GM19372 (cell line): ENCODE data around the gene FGGY.
"Not testable (repeated sequence)": the region's sequence is repeated elsewhere in the genome, so short reads cannot be mapped to it uniquely, and the experiment has no call there.

Experiments
- ATAC-seq: cut with Tn5 transposase; IDR thresholded peaks from one replicate; pipeline ENCODE4 v1.9.1; 2021; ENCODE audit warnings: mild to moderate bottlenecking, low read depth, moderate library complexity; ENCODE audit not compliant: unreplicated experiment

FGGY gene

DNA sequence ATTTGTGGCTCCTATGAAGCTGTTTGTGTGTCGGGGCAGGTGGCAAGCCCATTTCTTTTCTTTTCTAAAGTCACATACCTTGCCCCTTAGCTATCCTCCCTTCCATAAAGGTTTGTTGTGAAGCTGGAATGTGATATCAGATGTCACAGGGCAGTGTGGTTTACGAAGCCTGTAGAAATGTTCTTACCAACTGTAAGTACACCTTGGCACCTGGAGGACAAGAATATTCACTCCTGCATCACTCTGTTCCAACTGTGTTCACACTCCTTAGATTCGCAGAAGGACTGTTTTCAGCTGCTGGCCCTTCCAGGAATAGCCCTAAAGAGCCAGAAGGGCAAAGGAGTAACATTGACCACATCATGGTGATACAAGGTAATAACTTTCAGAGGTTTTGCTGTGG is 176.9 kb downstream of the FGGY start:
- ATAC-seq, result no peak

GRCh38 chr1:59474496-59474895 is 177.6 kb downstream of the FGGY start:
- ATAC-seq, result no peak

DNA sequence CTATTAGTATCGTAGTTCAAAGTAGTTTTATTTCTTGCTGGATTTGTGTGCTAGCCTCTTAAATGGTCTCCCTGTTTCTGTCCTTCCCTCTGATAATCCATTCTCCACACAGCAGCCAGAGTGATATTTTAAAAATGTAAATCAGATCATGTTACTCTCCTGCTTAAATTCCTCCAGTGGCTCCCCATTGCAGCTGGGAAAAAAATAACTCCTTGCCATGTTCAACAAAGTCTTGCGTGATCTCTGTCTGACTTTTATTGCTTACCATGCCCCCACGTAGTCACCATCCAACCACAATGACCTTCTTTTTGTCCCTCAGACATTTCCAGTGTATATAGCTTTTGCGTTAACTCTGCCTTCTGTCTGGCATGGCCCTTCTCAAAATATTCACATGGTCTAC is 178.8 kb downstream of the FGGY start:
- ATAC-seq, result no peak

DNA sequence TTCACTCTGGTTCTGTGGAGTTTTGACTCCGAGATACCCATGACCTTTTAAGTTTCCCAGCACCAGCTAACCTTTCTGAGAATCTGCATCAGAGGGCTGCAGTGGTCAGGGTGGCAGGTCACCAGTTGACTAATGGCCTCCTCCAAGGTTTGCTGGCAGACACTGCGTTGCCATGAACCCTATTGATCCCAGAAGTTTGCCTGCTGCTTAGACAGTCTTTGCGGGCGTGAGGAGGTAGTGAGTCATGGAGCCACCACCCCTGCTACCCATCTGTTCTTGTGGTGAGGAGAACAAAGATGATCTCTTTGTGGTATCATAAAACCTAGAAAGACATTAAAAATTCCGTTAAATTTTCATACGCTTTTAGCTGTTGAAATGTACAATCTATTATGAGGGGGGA is 180.4 kb downstream of the FGGY start:
- no peak for ATAC-seq

DNA sequence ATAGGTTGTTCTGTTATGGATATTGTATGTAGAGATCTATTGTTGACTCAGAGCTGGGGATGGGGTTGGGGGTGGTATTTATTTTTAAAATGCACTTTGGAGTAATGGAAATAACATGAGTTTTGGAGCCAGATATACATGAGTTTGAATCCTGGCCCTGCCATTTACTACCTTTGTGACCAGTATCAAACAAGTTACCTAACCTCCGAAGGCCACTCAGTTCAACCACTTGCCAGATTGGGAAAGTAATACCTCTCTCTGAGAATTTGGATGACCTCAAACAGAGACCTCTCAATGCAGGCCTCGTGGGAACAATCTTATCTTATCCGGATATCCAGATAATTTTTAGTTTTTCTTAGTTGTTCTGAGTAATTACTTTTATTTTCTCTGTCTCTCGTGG is 181.0 kb downstream of the FGGY start:
- ATAC-seq, result no peak

GRCh38 chr1:59478822-59479221 is 181.9 kb downstream of the FGGY start:
- no peak for ATAC-seq

DNA sequence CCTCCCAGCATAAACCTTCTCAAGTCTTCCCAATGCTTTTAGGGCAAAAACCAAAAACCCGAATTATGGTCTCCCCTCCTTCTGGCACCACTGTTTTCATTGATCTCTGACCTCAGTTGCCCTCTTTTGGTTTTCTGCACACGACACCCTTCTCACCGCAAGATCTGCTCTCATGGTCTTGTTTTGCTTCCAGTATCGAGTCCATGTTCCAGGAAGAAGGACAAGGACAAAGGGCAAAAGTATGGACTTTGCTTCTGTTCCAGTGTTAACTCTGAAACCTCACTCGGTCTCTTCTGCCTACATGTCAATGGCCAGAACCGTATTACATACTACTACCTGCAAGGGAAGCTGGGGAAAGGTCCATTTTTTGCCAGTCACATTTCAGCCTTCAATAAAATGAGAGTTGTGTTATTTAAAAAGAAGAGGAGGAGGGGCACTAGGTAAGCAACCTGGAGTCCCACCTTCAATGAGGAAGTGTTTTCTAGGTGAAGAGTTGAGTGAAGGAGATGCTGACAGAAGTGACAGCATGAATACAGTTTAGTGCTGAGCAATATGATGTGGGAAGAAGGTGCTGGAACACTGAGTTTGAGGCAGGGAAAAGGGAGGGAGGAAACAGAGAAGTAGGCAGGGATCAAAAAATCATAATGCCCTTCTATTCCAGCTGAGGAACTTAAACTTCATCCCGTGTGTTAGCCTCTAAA is 183.4 kb downstream of the FGGY start:
- ATAC-seq, result no peak

DNA sequence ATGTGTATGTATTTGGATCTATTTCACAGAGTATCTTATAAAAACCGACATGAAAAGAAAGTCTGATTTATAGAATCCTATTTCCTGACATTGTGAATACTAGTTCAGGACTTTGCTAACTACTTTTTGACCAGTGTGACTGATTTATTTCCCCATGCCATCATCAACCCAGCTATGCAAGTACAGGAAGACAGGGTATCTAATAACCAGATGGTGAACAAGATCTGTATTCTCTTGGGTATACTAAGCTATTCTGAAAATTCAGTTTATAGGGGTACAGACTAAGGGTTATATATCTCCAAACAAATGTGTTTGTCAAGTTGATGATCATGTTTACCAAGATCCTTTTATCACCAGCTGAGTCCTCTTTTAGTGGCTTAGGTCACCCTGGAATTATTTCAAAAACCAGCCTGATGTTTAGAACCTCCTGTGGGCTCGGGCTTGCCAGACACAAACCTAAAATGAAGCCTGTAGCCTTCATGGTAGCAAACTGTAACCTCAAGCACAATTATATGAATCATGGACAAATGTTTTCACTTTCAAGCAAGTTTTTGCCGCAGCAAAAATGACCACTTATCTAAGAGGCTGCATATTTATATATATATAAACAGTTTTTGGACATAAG is 185.1 kb downstream of the FGGY start:
- no peak for ATAC-seq

DNA sequence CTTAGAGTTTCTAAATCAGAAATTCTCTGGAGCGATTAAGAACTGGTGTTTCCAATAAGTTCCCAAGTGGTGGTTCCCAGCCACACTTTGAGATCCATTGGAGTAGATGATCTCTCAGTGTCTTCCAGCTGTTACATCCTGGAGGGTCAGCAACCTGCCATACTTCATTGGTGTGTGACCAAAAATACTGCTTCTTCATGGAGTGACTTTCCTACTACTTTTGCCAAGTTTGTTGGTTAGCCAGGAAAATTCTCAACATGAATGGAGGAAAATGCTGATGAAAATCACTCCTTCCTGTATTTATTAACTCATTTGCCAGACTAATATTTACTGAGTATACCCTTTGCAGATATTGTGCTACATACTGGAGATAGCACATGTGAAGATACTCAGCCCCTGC is 186.1 kb downstream of the FGGY start:
- ATAC-seq, result no peak

DNA sequence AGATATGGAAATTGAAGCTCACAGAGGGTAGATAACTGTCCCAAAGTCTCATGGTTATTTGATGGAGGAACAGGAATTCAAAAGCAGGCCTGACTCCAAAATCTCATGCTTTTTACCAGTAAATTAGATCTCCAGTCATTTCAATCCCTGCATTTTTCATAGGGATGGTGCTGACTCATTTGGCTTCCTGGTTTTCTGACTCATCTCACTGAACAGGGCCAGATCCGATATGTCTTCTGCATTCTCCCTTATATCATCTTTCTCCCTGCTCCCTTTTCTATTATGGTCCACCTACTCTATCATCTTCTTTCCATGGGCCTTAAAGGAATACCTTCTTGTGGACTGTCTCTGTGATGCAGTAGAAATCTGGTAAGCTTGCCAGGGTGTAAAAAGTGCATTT is 187.2 kb downstream of the FGGY start:
- no peak for ATAC-seq

DNA sequence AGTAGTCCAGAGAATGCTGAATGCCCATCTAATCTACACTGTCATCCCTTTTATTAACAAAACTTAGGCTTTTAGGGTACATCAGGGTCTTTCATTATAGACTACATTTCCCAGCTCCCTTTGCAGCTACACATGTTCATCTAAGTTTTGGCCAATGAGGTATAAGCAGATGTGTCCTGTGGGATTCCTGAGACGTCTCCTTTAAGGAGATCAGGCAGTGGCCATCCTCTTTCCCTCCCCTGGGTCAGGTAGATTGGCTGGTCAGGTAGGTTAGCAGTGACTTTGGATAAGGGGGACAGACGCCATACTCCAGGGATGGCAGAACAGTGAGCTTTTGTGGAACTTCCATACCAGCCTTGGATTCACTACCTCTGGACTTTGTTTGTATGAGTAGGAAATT is 188.3 kb downstream of the FGGY start:
- ATAC-seq, result no peak

- no peak for ATAC-seq
These were observed 189.1 kb downstream of the FGGY start for GRCh38 chr1:59485949-59486348.

GRCh38 chr1:59486615-59487014 is 189.7 kb downstream of the FGGY start:
- ATAC-seq, result no peak

GRCh38 chr1:59487335-59488031 is 190.6 kb downstream of the FGGY start:
- ATAC-seq, result no peak

GRCh38 chr1:59492500-59492899 is 195.6 kb downstream of the FGGY start:
- no peak for ATAC-seq

DNA sequence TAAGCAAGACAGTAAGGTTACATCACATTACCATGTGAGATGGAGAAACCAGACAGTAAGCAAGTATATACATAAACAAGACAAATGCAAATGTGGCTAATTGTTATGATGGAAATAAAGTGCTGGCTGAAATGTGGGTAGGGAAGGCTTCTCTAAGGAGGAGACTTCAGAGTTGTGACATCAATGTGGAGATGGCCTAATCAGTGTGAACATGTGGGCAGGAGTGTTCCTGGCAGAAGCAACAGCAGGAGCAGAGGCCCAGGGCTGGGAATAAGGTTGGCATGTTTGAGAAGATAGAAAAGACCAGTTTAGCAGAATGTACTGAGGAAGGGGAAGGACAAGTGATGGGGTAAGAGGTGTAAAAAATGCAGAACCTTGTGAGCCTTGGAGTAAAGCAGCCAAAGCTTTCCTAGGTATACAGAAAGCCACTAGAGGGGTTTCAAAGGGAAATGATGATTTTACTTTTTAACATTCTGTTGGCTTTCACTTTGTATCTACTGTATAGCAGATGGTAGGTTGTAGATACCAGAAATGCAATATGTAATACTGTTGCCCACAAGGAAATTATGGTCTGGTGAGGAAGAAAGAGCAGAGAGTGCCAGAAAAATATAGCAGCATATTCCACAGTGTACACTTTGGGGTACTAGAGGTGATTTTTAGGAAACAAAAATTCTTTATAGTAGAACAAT is 197.4 kb downstream of the FGGY start:
- no peak for ATAC-seq

GRCh38 chr1:59496156-59496555 is 199.3 kb downstream of the FGGY start:
- ATAC-seq, result not testable (repeated sequence)

GRCh38 chr1:59497616-59498015 is 200.7 kb downstream of the FGGY start:
- ATAC-seq, result no peak

GRCh38 chr1:59498640-59499039 is 201.7 kb downstream of the FGGY start:
- no peak for ATAC-seq

GRCh38 chr1:59499273-59499942 is 202.5 kb downstream of the FGGY start:
- no peak for ATAC-seq
